Right lobe of liver (tissue), 4 donors: Measurements from ENCODE around the gene NDOR1.

Source experiments
- CTCF ChIP-seq, 4 donors: fragments of 200-600 bp in 3 of 4; fragments of 450-650 bp in 1 of 4; IDR thresholded peaks; one replicate each; pipeline versions ENCODE4 v1.5.1 to v1.8.0; 2016 to 2022; ENCODE audit warnings: antibody characterized with exemption in 4 of 4, mild to moderate bottlenecking in 2 of 4
- POLR2A ChIP-seq: fragments of 450-650 bp; IDR thresholded peaks from one replicate; pipeline ENCODE4 v1.6.1; 2017; ENCODE audit warnings: antibody characterized with exemption, mild to moderate bottlenecking
- donor health status: DM: no; HTN: no; CAD: no.
- donor health status: DM: no; HTN: no; CAD: no.
- donor health status: DM: no; HTN: yes; CAD: no.

- TF ChIP-seq POLR2A (no peak), CTCF (IDR thresholded peaks at IDR 0.05) (no peak)
Observed at GRCh38 chr9:137168904-137169856, 36.3 kb upstream of the NDOR1 start.
